Stimulated activated naive B cell treated with anti-CD40 and anti-IgM and Interleukin-4, amounts not matched to agents 10 μg/mL and 1 μg/mL and 100 μg/mL, for 72 hours (primary cell): ENCODE results near the gene SUV39H2.
"Not testable (repeated sequence)": the region's sequence is repeated elsewhere in the genome, so short reads cannot be mapped to it uniquely, and the experiment has no call there.

ENCODE experiments used
- ATAC-seq, 2 donors: fragments of 150-1000 bp; cut with Tn5 transposase; replicated peaks; 2 replicates each; pipeline ENCODE4 v1.10.0; 2021; ENCODE audit warnings: moderate library complexity in 1 of 2
- DNase-seq: peaks from one replicate; pipeline ENCODE4 v3.0.0; 2021
- H3K27ac Mint-ChIP-seq: one replicate; pipeline ENCODE4 v1.8.0; 2022; ENCODE audit warnings: mild to moderate bottlenecking, mixed read lengths
- H3K27me3 Mint-ChIP-seq, 2 donors: one replicate each; pipeline ENCODE4 v1.8.0; 2022; ENCODE audit warnings: mixed read lengths in 2 of 2
- H3K36me3 Mint-ChIP-seq, 2 donors: one replicate each; pipeline ENCODE4 v1.8.0; 2022; ENCODE audit warnings: mixed read lengths in 2 of 2, mild to moderate bottlenecking in 1 of 2
- H3K4me1 Mint-ChIP-seq, 2 donors: one replicate each; pipeline ENCODE4 v1.8.0; 2022; ENCODE audit warnings: mixed read lengths in 2 of 2, mild to moderate bottlenecking in 1 of 2
- H3K4me3 Mint-ChIP-seq, 2 donors: one replicate each; pipeline ENCODE4 v1.8.0; 2022; ENCODE audit warnings: mild to moderate bottlenecking in 2 of 2, mixed read lengths in 2 of 2, moderate library complexity in 1 of 2
- H3K9me3 Mint-ChIP-seq, 2 donors: one replicate each; pipeline ENCODE4 v1.8.0; 2022; ENCODE audit warnings: mixed read lengths in 2 of 2, mild to moderate bottlenecking in 1 of 2

SUV39H2 gene

GRCh38 chr10:14904316-14904732, 25.7 kb downstream of the SUV39H2 start:
- Mint-ChIP-seq H3K4me3 (no peak overlapping the region), H3K27me3 (no peaks in the 10 kb centered on the region), H3K27ac (no peak overlapping the region), H3K9me3 (no peaks in the 10 kb centered on the region), H3K36me3 (peaks cover 20 to 32% of the 10 kb centered on the region in 2 donors), H3K4me1 (no peaks in the 10 kb centered on the region)
- ATAC-seq (peak; percentile 66 to 69), DNase-seq (no peak)

GRCh38 chr10:14904864-14905263, 26.2 kb downstream of the SUV39H2 start:
- ATAC-seq (no peak), DNase-seq (no peak)
- Mint-ChIP-seq H3K36me3 (peaks cover 20 to 31% of the 10 kb centered on the region in 2 donors), H3K27me3 (no peaks in the 10 kb centered on the region), H3K4me3 (no peak overlapping the region), H3K9me3 (no peaks in the 10 kb centered on the region), H3K27ac (no peak overlapping the region), H3K4me1 (no peaks in the 10 kb centered on the region)

DNA sequence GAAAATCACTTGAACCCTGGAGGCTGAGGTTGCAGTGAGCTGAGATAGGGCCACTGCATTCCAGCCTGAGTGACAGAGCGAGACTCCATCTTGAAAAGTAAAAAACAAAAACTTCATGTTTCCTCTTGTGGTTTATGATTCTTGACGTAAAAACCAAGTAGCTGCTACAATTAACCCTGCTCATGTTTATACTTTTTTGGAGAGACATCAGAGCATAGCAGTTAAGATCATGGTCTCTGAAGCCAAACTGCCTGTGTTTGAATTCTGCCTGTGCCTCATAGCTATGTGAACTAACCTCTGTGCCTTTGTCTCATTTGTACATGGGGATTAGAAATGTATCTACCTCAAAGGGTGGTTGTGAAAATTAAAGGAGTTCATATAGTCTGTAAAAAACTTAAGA, 27.2 kb downstream of the SUV39H2 start:
- Mint-ChIP-seq H3K9me3 (no peaks in the 10 kb centered on the region), H3K27ac (no peak overlapping the region), H3K27me3 (no peaks in the 10 kb centered on the region), H3K4me1 (peaks cover 0 to 4% of the 10 kb centered on the region in 2 donors), H3K4me3 (no peak overlapping the region), H3K36me3 (peaks cover 27 to 41% of the 10 kb centered on the region in 2 donors)
- DNase-seq, result no peak
- ATAC-seq, result no peak

GRCh38 chr10:14906765-14907164, 28.1 kb downstream of the SUV39H2 start:
- Mint-ChIP-seq H3K9me3 (no peaks in the 10 kb centered on the region), H3K36me3 (peaks cover 31 to 49% of the 10 kb centered on the region in 2 donors), H3K4me3 (no peak overlapping the region), H3K27ac (no peak overlapping the region), H3K4me1 (peaks cover 0 to 5% of the 10 kb centered on the region in 2 donors), H3K27me3 (no peaks in the 10 kb centered on the region)
- DNase-seq, result no peak
- no peak for ATAC-seq

GRCh38 chr10:14907591-14907990, 28.9 kb downstream of the SUV39H2 start:
- H3K9me3 Mint-ChIP-seq, DNase-seq, H3K27me3 Mint-ChIP-seq, H3K27ac Mint-ChIP-seq, ATAC-seq, H3K4me3 Mint-ChIP-seq, H3K4me1 Mint-ChIP-seq: not testable (repeated sequence)
- peaks cover 34 to 48% of the 10 kb centered on the region in 2 donors for H3K36me3 Mint-ChIP-seq

DNA sequence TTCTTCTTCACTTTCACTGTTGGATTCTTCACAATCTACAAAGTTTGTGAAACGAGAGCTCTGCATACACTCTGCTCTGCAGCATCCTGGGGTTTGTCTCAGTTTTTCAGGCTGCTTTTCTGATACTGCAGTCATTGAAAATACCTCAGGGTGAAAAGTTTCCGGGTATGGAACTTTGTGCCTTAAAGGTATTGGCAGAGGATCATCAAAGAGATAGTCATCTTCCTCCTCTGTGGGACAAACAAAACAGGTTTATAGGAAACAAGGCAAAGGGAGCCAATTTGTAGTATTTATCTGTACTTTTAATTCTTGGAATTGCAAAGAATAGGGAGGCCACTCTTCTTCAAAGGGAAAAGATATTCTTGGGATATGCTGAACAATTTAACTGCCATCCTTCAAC, 30.4 kb downstream of the SUV39H2 start:
- Mint-ChIP-seq H3K9me3 (no peaks in the 10 kb centered on the region), H3K4me1 (peaks cover 0 to 7% of the 10 kb centered on the region in 2 donors), H3K36me3 (peaks cover 40 to 55% of the 10 kb centered on the region in 2 donors), H3K27me3 (no peaks in the 10 kb centered on the region), H3K27ac (no peak overlapping the region), H3K4me3 (no peak overlapping the region)
- DNase-seq (no peak), ATAC-seq (no peak)

DNA sequence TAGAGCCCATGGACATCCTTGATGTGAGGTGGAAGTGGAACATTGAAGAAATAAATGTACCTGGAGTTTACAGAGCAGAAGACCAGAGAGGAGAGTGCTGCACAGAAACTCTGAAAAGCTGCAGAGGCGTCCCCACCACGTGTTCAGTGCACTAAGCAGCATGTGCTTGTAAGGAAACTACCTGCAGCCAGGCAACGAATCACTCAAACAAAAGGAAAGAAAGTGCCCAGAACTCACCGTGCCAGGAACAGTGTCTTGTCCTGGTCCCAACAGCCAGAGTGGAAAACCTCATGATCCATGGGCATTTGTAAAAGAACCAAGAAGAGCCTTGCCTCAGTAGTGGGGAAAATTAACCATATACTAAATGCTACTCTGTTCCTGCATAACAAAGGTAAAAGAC, 32.3 kb downstream of the SUV39H2 start:
- peak overlapping the region; percentile 79 for H3K27ac Mint-ChIP-seq
- H3K4me1 Mint-ChIP-seq, result peaks cover 10 to 12% of the 10 kb centered on the region in 2 donors
- H3K36me3 Mint-ChIP-seq, result peaks cover 50 to 67% of the 10 kb centered on the region in 2 donors
- H3K4me3 Mint-ChIP-seq, result no peak overlapping the region
- H3K9me3 Mint-ChIP-seq, result peaks cover 0 to under 1% of the 10 kb centered on the region in 2 donors
- no peaks in the 10 kb centered on the region for H3K27me3 Mint-ChIP-seq
- ATAC-seq (no peak), DNase-seq (no peak)

DNA sequence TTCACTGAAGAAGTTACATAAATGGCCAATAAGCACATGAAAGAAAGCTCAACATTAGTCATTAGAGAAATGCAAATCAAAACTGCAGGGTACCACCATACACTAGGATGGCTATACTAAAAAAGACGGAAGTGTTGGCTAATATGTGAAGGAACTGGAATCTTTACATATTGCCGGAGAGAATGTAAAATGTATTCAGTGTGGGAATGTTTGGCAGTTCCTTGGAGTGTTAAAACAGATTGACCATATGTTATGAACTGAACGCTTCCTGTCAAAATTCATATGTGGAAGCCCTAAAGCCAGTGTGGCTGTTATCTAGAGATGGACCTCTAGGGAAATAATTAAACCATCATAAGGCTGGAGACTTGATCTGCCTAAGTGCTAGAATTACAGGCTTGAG, 33.1 kb downstream of the SUV39H2 start:
- H3K9me3 Mint-ChIP-seq, result peaks cover 0 to 2% of the 10 kb centered on the region in 2 donors
- peaks cover 12 to 14% of the 10 kb centered on the region in 2 donors for H3K4me1 Mint-ChIP-seq
- H3K36me3 Mint-ChIP-seq, result peaks cover 56 to 72% of the 10 kb centered on the region in 2 donors

GRCh38 chr10:14916600-14916999, 37.9 kb downstream of the SUV39H2 start:
- no peak for DNase-seq
- Mint-ChIP-seq H3K9me3 (peaks cover 0 to 2% of the 10 kb centered on the region in 2 donors), H3K4me1 (peaks cover 8 to 23% of the 10 kb centered on the region in 2 donors), H3K4me3 (no peak overlapping the region), H3K27ac (no peak overlapping the region), H3K27me3 (no peaks in the 10 kb centered on the region), H3K36me3 (peaks cover 63 to 78% of the 10 kb centered on the region in 2 donors)
- no peak for ATAC-seq

More for the DNA sequence above, 33.1 kb downstream of the SUV39H2 start:
- Mint-ChIP-seq H3K4me3 (no peak overlapping the region), H3K27me3 (no peaks in the 10 kb centered on the region), H3K27ac (peak overlapping the region; percentile 28)
- ATAC-seq (no peak), DNase-seq (no peak)

DNA sequence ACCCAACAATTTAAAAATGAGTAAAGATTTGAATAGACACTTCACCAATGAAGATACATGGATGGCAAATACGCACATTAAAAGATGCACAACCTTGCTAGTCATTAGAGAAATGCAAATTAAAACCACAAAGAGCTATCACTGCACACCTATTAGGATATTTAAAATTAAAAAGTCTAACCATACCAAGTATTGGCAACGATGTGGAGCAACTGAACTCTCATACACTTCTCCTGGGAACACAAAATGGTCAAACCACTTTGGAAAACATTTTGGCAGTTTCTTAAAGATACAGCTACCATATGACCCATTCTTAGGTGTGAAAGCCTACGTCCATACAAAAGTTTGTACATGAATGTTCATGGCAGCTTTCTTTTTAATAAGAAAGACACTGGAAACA, 39.2 kb downstream of the SUV39H2 start:
- Mint-ChIP-seq H3K27me3 (no peaks in the 10 kb centered on the region), H3K36me3 (peaks cover 65 to 84% of the 10 kb centered on the region in 2 donors), H3K4me1 (peaks cover 10 to 23% of the 10 kb centered on the region in 2 donors), H3K4me3 (no peak overlapping the region), H3K27ac (no peak overlapping the region), H3K9me3 (peaks cover 0 to 2% of the 10 kb centered on the region in 2 donors)
- no peak for ATAC-seq
- no peak for DNase-seq

GRCh38 chr10:14918964-14919363, 40.3 kb downstream of the SUV39H2 start:
- H3K27me3 Mint-ChIP-seq, result no peaks in the 10 kb centered on the region
- peaks cover 65 to 84% of the 10 kb centered on the region in 2 donors for H3K36me3 Mint-ChIP-seq
- H3K9me3 Mint-ChIP-seq, result peaks cover 0 to 2% of the 10 kb centered on the region in 2 donors
- no peak for ATAC-seq
- DNase-seq, result no peak
- no peak overlapping the region for H3K27ac Mint-ChIP-seq
- H3K4me1 Mint-ChIP-seq, result peaks cover 8 to 23% of the 10 kb centered on the region in 2 donors
- H3K4me3 Mint-ChIP-seq, result no peak overlapping the region

- DNase-seq (no peak), ATAC-seq (no peak)
- Mint-ChIP-seq H3K9me3 (no peaks in the 10 kb centered on the region), H3K36me3 (peaks cover 57 to 67% of the 10 kb centered on the region in 2 donors), H3K4me3 (no peak overlapping the region), H3K27ac (no peak overlapping the region), H3K4me1 (peaks cover 22 to 36% of the 10 kb centered on the region in 2 donors), H3K27me3 (no peaks in the 10 kb centered on the region)
Measured at GRCh38 chr10:14924013-14924412, 45.3 kb downstream of the SUV39H2 start.

GRCh38 chr10:14925268-14925667, 46.6 kb downstream of the SUV39H2 start:
- DNase-seq (no peak), ATAC-seq (no peak)
- Mint-ChIP-seq H3K4me3 (no peak overlapping the region), H3K27ac (no peak overlapping the region), H3K27me3 (no peaks in the 10 kb centered on the region), H3K9me3 (no peaks in the 10 kb centered on the region), H3K36me3 (peaks cover 47 to 54% of the 10 kb centered on the region in 2 donors), H3K4me1 (peaks cover 22 to 30% of the 10 kb centered on the region in 2 donors)

GRCh38 chr10:14926061-14926470, 47.4 kb downstream of the SUV39H2 start:
- Mint-ChIP-seq H3K4me3 (peak overlapping the region in 1 of 2 donors; percentile 68), H3K27ac (peak overlapping the region; percentile 79), H3K27me3 (no peaks in the 10 kb centered on the region), H3K4me1 (peaks cover 20 to 30% of the 10 kb centered on the region in 2 donors), H3K36me3 (peaks cover 39 to 48% of the 10 kb centered on the region in 2 donors), H3K9me3 (no peaks in the 10 kb centered on the region)
- peak; percentile 20 for DNase-seq
- ATAC-seq, result peak; percentile 35 to 38

GRCh38 chr10:14926722-14927416, 48.2 kb downstream of the SUV39H2 start:
- Mint-ChIP-seq H3K27me3 (no peaks in the 10 kb centered on the region), H3K9me3 (no peaks in the 10 kb centered on the region), H3K27ac (peak overlapping the region; percentile 79), H3K36me3 (peaks cover 31 to 46% of the 10 kb centered on the region in 2 donors), H3K4me3 (peak overlapping the region; percentile 66 to 68), H3K4me1 (peaks cover 20 to 30% of the 10 kb centered on the region in 2 donors)
- DNase-seq (peak; percentile 35), ATAC-seq (peak; percentile 99)
